Endodermal cell (in vitro differentiated cells): ENCODE data around the gene CHPF. TPM values are rescaled to one million over a fixed set of nuclear protein-coding genes. Genes with fewer than 3 reads are reported as not detected.

Experiments
- DNase-seq: peaks from one replicate; pipeline ENCODE4 v3.0.0-alpha.2; 2017
- H3K27ac ChIP-seq: 2 replicates; pipeline ENCODE4 v1.5.1; 2013; ENCODE audit warnings: mild to moderate bottlenecking, low read depth, low read length, moderate library complexity
- H3K27me3 ChIP-seq: 2 replicates; pipeline ENCODE4 v1.6.1; 2013; ENCODE audit warnings: mild to moderate bottlenecking, low read length, moderate library complexity; ENCODE audit not compliant: insufficient read depth, control insufficient read depth, poor library complexity, severe bottlenecking
- H3K36me3 ChIP-seq: 2 replicates; pipeline ENCODE4 v1.7.0; 2013; ENCODE audit warnings: mild to moderate bottlenecking, low read length, moderate library complexity; ENCODE audit not compliant: control insufficient read depth, insufficient read depth
- H3K4me1 ChIP-seq: one replicate; pipeline ENCODE4 v1.7.0; 2013; ENCODE audit warnings: low read length; ENCODE audit not compliant: control insufficient read depth, insufficient read depth
- H3K4me3 ChIP-seq: 2 replicates; pipeline ENCODE4 v1.5.1; 2013; ENCODE audit warnings: mild to moderate bottlenecking, low read length, moderate library complexity
- H3K9ac ChIP-seq: 2 replicates; pipeline ENCODE4 v1.6.1; 2013; ENCODE audit warnings: mild to moderate bottlenecking, low read length, moderate library complexity; ENCODE audit not compliant: poor library complexity, severe bottlenecking; ENCODE audit errors: extremely low read depth
- H3K9me3 ChIP-seq: 2 replicates; pipeline ENCODE4 v1.6.1; 2013; ENCODE audit warnings: mild to moderate bottlenecking, low read length, moderate library complexity; ENCODE audit not compliant: control insufficient read depth
- H3K27ac Mint-ChIP-seq: 2 replicates; pipeline ENCODE4 v1.8.0; 2020; ENCODE audit warnings: mixed read lengths
- H3K27me3 Mint-ChIP-seq: 2 replicates; pipeline ENCODE4 v1.8.0; 2021; ENCODE audit warnings: mild to moderate bottlenecking, mixed read lengths; ENCODE audit not compliant: insufficient read depth
- H3K36me3 Mint-ChIP-seq: 2 replicates; pipeline ENCODE4 v1.8.0; 2020; ENCODE audit warnings: low read depth, mixed read lengths
- H3K4me1 Mint-ChIP-seq: 2 replicates; pipeline ENCODE4 v1.8.0; 2020; ENCODE audit warnings: mixed read lengths
- H3K4me3 Mint-ChIP-seq: 2 replicates; pipeline ENCODE4 v1.8.0; 2020; ENCODE audit warnings: mild to moderate bottlenecking, moderate library complexity, mixed read lengths
- H3K9me3 Mint-ChIP-seq: 2 replicates; pipeline ENCODE4 v1.8.0; 2020; ENCODE audit warnings: mild to moderate bottlenecking, mixed read lengths
- CTCF ChIP-seq: fragments of 200-600 bp; sonication (generic); conservative IDR thresholded peaks from 2 replicates; pipeline ENCODE4 v1.5.0; 2021; ENCODE audit warnings: antibody characterized with exemption, mild to moderate bottlenecking
- WGBS, 2 experiments: methylation state at CpG; one replicate each; pipeline versions ENCODE4 v1.1.5 to v1.1.7; 2013; ENCODE audit warnings: missing lambda C conversion rate in 2 of 2, mixed read lengths in 1 of 2; ENCODE audit not compliant: insufficient coverage in 1 of 2, insufficient read length in 1 of 2; 5-methylcytosine and 5-hydroxymethylcytosine counted together
- total RNA-seq, 2 donors: library from RNA; stranded (reverse); fragmentation: NEBNext Ultra II Directional in 1 of 2; extraction: Animal tissue kit (Norgen Biotek cat#: 25700) in 1 of 2; gene quantifications; 2 replicates in 1 of 2; 3 replicates in 1 of 2; pipeline ENCODE4 v1.2.1, GENCODE V29; 2021

CHPF gene
- total RNA-seq, 2 donors from 2014 or later = 51.2 to 54.0 TPM

- H3K36me3 ChIP-seq = peaks cover 19% of the 10 kb centered on the region
- peaks cover 23% of the 10 kb centered on the region for H3K4me1 Mint-ChIP-seq
- no peak overlapping the region for H3K9ac ChIP-seq
- peaks cover 10% of the 10 kb centered on the region for H3K27me3 ChIP-seq
- H3K9me3 ChIP-seq = no peaks in the 10 kb centered on the region
- WGBS, 2 experiments = 95% methylated on average over 40 to 46 of the region's 46 CpGs
- H3K4me3 ChIP-seq = no peak overlapping the region
- H3K27ac ChIP-seq = no peak overlapping the region
- H3K27ac Mint-ChIP-seq = no peak overlapping the region
- no peak overlapping the region for H3K4me3 Mint-ChIP-seq
- no peak for DNase-seq
- peaks cover 11% of the 10 kb centered on the region for H3K4me1 ChIP-seq
- H3K27me3 Mint-ChIP-seq = peaks cover 10% of the 10 kb centered on the region
- peaks cover 20% of the 10 kb centered on the region for H3K36me3 Mint-ChIP-seq
- no peaks in the 10 kb centered on the region for H3K9me3 Mint-ChIP-seq
- no peak for TF ChIP-seq CTCF
Measured at GRCh38 chr2:219539926-219540678, 3.5 kb downstream of the CHPF start.

GRCh38 chr2:219538956-219539788 is 4.4 kb downstream of the CHPF start:
- H3K27me3 Mint-ChIP-seq = peaks cover under 1% of the 10 kb centered on the region
- H3K27ac Mint-ChIP-seq = no peak overlapping the region
- Histone ChIP-seq H3K4me1 (peaks cover 8% of the 10 kb centered on the region), H3K9ac (no peak overlapping the region), H3K27ac (no peak overlapping the region), H3K27me3 (peaks cover under 1% of the 10 kb centered on the region), H3K36me3 (peaks cover 19% of the 10 kb centered on the region), H3K4me3 (no peak overlapping the region), H3K9me3 (no peaks in the 10 kb centered on the region)
- H3K4me1 Mint-ChIP-seq = peaks cover 19% of the 10 kb centered on the region
- 94 to 97% methylated on average over 23 to 32 of the region's 32 CpGs for WGBS, 2 experiments
- no peak for TF ChIP-seq CTCF
- H3K4me3 Mint-ChIP-seq = no peak overlapping the region
- H3K9me3 Mint-ChIP-seq = no peaks in the 10 kb centered on the region
- H3K36me3 Mint-ChIP-seq = peaks cover 20% of the 10 kb centered on the region
- no peak for DNase-seq

GRCh38 chr2:219538504-219538951 is 5.1 kb downstream of the CHPF start:
- Histone ChIP-seq H3K4me3 (no peak overlapping the region), H3K27ac (no peak overlapping the region), H3K9me3 (no peaks in the 10 kb centered on the region), H3K4me1 (peaks cover 8% of the 10 kb centered on the region), H3K9ac (no peak overlapping the region), H3K36me3 (peaks cover 19% of the 10 kb centered on the region), H3K27me3 (no peaks in the 10 kb centered on the region)
- H3K27me3 Mint-ChIP-seq = peaks cover 2% of the 10 kb centered on the region
- H3K27ac Mint-ChIP-seq = no peak overlapping the region
- peaks cover 19% of the 10 kb centered on the region for H3K4me1 Mint-ChIP-seq
- no peak for TF ChIP-seq CTCF
- no peak overlapping the region for H3K4me3 Mint-ChIP-seq
- peaks cover 20% of the 10 kb centered on the region for H3K36me3 Mint-ChIP-seq
- 62 to 86% methylated on average over 4 to 6 of the region's 6 CpGs for WGBS, 2 experiments
- H3K9me3 Mint-ChIP-seq = no peaks in the 10 kb centered on the region
- DNase-seq = no peak
